Central memory CD4-positive, alpha-beta T cell (primary cell): Measurements from ENCODE around the gene MAX.

ENCODE experiments used
- DNase-seq: peaks from one replicate; pipeline ENCODE4 v3.0.0; 2022

The MAX gene

GRCh38 chr14:65072256-65072655, 30.1 kb downstream of the MAX start:
- no peak for DNase-seq

GRCh38 chr14:65071544-65071943, 30.8 kb downstream of the MAX start:
- no peak for DNase-seq

GRCh38 chr14:65070471-65070976, 31.8 kb downstream of the MAX start:
- DNase-seq, result no peak

- DNase-seq, result no peak
Observed at GRCh38 chr14:65069874-65070413, 32.4 kb downstream of the MAX start.

- no peak for DNase-seq
Observed at GRCh38 chr14:65065719-65066118, 36.6 kb downstream of the MAX start.

GRCh38 chr14:65062096-65063075, 39.9 kb downstream of the MAX start:
- no peak for DNase-seq

- no peak for DNase-seq
Observed at GRCh38 chr14:65057695-65058094, 44.6 kb downstream of the MAX start.

- no peak for DNase-seq
Observed at GRCh38 chr14:65054471-65055085, 47.7 kb downstream of the MAX start.

- no peak for DNase-seq
Observed at GRCh38 chr14:65053466-65053865, 48.9 kb downstream of the MAX start.

GRCh38 chr14:65052832-65053231, 49.5 kb downstream of the MAX start:
- DNase-seq, result no peak

GRCh38 chr14:65045709-65046108, 56.6 kb downstream of the MAX start:
- no peak for DNase-seq

GRCh38 chr14:65045006-65045405, 57.3 kb downstream of the MAX start:
- no peak for DNase-seq

GRCh38 chr14:65044596-65044959, 57.7 kb downstream of the MAX start:
- DNase-seq, result no peak

GRCh38 chr14:65043893-65044595, 58.3 kb downstream of the MAX start:
- no peak for DNase-seq

GRCh38 chr14:65042731-65043372, 59.5 kb downstream of the MAX start:
- no peak for DNase-seq

- DNase-seq, result no peak
Observed at GRCh38 chr14:65042296-65042695, 60.0 kb downstream of the MAX start.

GRCh38 chr14:65041434-65041915, 60.8 kb downstream of the MAX start:
- no peak for DNase-seq

- DNase-seq, result no peak
Observed at GRCh38 chr14:65040666-65041433, 61.5 kb downstream of the MAX start.

- no peak for DNase-seq
Observed at GRCh38 chr14:65038966-65039365, 63.4 kb downstream of the MAX start.

GRCh38 chr14:65035049-65035448, 67.3 kb downstream of the MAX start:
- DNase-seq, result no peak

GRCh38 chr14:65034021-65034420, 68.3 kb downstream of the MAX start:
- DNase-seq, result no peak

GRCh38 chr14:65033181-65033580, 69.1 kb downstream of the MAX start:
- no peak for DNase-seq
